Endothelial cell of umbilical vein (primary cell): ENCODE results near the gene PDCD11. TPM values are rescaled to one million over a fixed set of nuclear protein-coding genes. Genes with fewer than 3 reads are reported as not detected.

Source experiments
- microRNA counts: library from miRNA; unstranded; fragments of <30 nt; microRNA quantifications from one replicate; lab custom pipeline; 2016
- microRNA-seq: library from miRNA; unstranded; fragments of <30 nt; microRNA quantifications from one replicate; pipeline ENCODE4 v1.2.0, GENCODE V29; 2021; ENCODE audit warnings: borderline number of aligned reads, borderline replicate concordance
- polyA plus RNA-seq, 4 experiments: library from polyadenylated mRNA; depleted of rRNA in 3 of 4; stranded (reverse) in 3 of 4; unstranded in 1 of 4; fragments of >200 nt; gene quantifications; 2 replicates each; pipeline versions ENCODE4 v1.2.1 to v1.2.3, GENCODE V29; 2011 to 2012; ENCODE audit warnings: missing spikeins in 1 of 4
- total RNA-seq: library from RNA; stranded (reverse); gene quantifications from 2 replicates; pipeline ENCODE4 v1.2.3, GENCODE V29; 2021

PDCD11 gene
- total and polyA plus RNA-seq, 2 donors (not counting 3 experiments of a cell fraction or from before 2014, with no cell fraction given), result 12.6 to 52.7 TPM

MicroRNA genes within 50 kb of the gene (microRNA counts, 767-probe panel; counts per million panel counts)
- microRNA hsa-miR-1307-3p (lab: Ali Mortazavi, UCI), result 723 counts per million, percentile 96 among the panel's probes with 10 or more counts

Small RNAs within 50 kb of the gene (microRNA-seq; reads per million reads assigned to microRNA genes)
- 2,136 reads per million, percentile 89 among the genes with 10 or more reads in this experiment for gene MIR1307

Other genes with a start within 250 kb of the PDCD11 start
- gene NT5C2, start 203.4 kb upstream of the PDCD11 start, total RNA-seq, result 59.0 and 69.9 TPM in 2 replicates
- 42.6 and 47.2 TPM in 2 replicates for gene NT5C2, start 203.4 kb upstream of the PDCD11 start, polyA plus RNA-seq
- gene RPEL1, start 150.7 kb upstream of the PDCD11 start, total RNA-seq, result not detected in 2 replicates
- gene RPEL1, start 150.7 kb upstream of the PDCD11 start, polyA plus RNA-seq, result 0.04 and 0.11 TPM in 2 replicates
- 0.39 and 0.40 TPM in 2 replicates for gene INA, start 119.5 kb upstream of the PDCD11 start, total RNA-seq
- gene INA, start 119.5 kb upstream of the PDCD11 start, polyA plus RNA-seq, result 0.25 and 0.29 TPM in 2 replicates
- 11.3 and 11.5 TPM in 2 replicates for gene PCGF6, start 45.5 kb upstream of the PDCD11 start, total RNA-seq
- 2.5 and 3.8 TPM in 2 replicates for gene PCGF6, start 45.5 kb upstream of the PDCD11 start, polyA plus RNA-seq
- gene TAF5, start 28.6 kb upstream of the PDCD11 start, total RNA-seq, result 5.8 and 6.0 TPM in 2 replicates
- gene TAF5, start 28.6 kb upstream of the PDCD11 start, polyA plus RNA-seq, result 1.9 and 2.4 TPM in 2 replicates
- gene ATP5MK, start 151 bp upstream of the PDCD11 start, total RNA-seq, result 369 and 407 TPM in 2 replicates
- 212 and 295 TPM in 2 replicates for gene ATP5MK, start 151 bp upstream of the PDCD11 start, polyA plus RNA-seq
- gene CALHM2, start 55.7 kb downstream of the PDCD11 start, total RNA-seq, result 28.4 and 32.1 TPM in 2 replicates
- gene CALHM2, start 55.7 kb downstream of the PDCD11 start, polyA plus RNA-seq, result 38.4 and 43.0 TPM in 2 replicates
- not detected in 2 replicates for gene CALHM1, start 62.3 kb downstream of the PDCD11 start, total RNA-seq
- not detected in 2 replicates for gene CALHM1, start 62.3 kb downstream of the PDCD11 start, polyA plus RNA-seq
- not detected in 2 replicates for gene CALHM3, start 82.6 kb downstream of the PDCD11 start, total RNA-seq
- gene CALHM3, start 82.6 kb downstream of the PDCD11 start, polyA plus RNA-seq, result not detected in 2 replicates
- gene NEURL1, start 97.1 kb downstream of the PDCD11 start, total RNA-seq, result 0.22 and 0.30 TPM in 2 replicates
- 0.06 TPM in 2 replicates for gene NEURL1, start 97.1 kb downstream of the PDCD11 start, polyA plus RNA-seq